ENCODE data around the gene CEND1.

CEND1 gene

GRCh38 chr11:777288-778255 lies 12.3 kb downstream of the CEND1 start, which contains the start of gene GATD1:
TSS of gene GATD1 (minus strand) at chr11:777487. CDS start at chr11:777462, 25 bp downstream.
- peak; percentile 95 for DNase-seq

DNA sequence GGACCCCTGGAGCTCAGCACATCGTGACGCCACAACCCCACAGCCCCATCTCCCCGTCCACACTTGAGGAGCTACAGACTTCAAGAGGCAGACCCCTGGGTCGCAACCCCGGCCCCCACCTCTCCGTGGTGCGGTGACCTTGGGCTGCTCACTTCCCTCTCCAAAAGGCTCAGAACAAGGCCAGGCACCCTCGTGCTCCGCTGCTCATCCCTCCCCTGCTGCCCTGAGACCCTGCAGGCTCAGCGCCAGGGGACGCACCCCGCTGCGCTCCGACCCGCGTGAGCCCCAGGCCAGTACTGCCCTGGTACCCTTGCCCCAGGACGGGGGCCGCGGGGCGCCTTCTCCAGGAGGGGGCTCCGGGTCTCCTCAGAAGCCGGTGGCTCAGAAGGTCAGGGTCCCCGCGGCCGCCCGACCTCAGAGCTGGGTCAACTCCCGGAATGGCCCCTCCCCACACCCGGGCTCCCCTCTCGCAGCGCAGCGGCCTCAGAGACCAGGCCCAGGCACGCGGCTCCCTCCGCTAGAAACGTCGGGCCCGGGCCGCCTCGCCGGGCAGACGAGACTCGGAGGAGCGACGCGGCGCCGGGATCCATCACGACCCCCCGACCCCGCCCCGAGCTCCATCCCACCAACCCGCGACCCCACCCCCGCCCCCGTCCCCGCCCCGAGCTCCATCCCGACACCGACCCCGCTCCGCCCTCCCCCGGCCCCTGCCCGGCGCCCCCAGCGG lies 13.2 kb downstream of the CEND1 start:
- DNase-seq, result no peak

GRCh38 chr11:776263-776560 lies 13.7 kb downstream of the CEND1 start:
- DNase-seq, result no peak

- DNase-seq, result no peak
Observed at GRCh38 chr11:774873-775592, 14.9 kb downstream of the CEND1 start.

GRCh38 chr11:773830-774229 lies 16.1 kb downstream of the CEND1 start:
- DNase-seq, result no peak

DNA sequence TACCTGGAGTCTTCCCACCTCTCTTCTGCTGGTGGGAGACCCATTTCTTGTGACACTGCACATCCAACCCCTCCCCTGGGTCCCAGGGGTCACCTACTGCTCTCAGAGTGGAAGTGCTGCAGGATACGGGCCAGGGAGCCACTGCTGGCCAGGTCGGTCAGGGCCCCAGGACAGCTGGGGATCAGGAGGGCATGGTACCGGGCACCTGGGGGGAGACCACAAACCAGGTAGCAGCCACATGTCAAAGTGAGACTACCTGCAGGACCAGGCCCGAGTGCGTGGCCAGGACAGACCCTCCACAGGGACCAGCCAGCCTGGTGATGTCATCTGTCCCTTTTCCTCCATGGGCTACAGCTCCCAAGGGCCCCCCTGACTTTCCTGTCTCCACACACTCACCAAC lies 16.5 kb downstream of the CEND1 start:
- DNase-seq, result no peak

DNA sequence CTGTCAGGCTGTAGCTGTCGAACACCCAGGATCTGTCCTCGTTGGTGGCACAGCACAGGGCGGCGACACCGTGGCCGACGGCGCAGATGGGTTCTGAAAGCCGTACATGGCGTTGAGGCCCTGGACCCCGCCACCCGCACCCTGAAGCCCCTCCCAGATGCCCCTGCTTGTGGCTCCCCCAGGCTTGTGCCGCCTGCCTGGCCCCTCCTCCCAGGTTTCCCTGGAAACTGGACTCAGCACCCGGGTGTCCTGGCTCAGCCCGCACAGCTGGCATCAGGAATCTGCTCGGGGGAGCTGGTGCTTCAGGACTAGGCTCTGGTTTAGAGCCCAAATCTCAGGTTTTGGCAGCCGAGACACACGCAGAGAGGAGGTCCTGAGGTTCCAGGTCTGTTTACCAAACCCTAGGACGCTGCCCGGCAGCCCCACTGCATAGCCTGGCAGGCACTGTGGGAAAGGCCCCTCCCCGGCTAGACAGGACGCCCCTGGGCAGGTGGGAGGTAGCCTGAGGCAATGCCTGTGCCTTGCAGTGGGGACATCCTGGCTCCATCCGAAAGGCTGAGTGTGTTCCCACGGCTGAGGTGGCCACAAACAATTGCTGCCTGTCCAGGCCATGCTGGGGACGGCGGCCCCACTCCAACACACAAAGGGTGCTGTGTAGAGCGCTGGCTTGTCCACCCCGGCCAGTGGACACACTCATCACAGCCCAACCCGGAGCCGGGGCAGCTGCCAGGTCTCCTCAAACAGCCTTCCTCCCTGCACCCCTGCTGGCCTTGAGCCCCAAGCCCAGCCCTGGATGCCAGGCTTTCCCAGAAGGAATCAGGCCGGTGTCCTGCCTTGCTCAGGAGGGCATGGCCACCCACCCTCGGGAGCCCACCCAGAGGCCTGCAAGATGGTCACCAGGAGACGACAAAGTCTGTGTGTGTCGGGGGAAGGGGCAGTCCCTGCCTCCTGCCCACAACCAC lies 17.2 kb downstream of the CEND1 start:
- DNase-seq, result no peak

DNA sequence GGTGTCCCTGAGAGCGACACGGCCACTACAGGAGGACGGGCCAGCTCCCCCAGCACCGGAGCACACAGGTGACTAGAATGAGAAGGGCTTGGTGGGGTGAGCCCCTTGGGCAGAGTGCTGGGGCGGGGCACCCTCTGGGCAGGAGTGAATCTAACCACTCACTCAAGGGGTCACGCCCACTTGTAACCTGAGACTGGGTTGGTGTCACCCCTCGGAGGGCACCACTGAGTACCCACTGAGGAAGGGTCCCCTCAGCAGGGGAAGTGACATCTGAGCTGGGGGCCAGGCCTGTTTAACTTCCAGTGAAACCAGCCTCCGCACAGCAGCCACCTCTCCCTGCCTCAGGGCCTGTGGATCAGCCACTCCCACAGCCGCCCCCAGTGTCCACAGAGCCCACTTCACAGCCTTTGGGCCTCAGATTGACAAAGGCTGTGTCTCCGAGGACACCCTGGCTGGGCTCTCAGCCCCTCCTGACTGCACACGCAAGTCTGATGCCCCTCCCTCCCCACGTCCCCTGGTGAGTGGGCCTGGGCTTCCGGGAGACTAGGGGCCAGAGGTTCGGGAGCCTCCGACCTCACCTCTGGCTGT lies 18.2 kb downstream of the CEND1 start:
- DNase-seq, result no peak

DNA sequence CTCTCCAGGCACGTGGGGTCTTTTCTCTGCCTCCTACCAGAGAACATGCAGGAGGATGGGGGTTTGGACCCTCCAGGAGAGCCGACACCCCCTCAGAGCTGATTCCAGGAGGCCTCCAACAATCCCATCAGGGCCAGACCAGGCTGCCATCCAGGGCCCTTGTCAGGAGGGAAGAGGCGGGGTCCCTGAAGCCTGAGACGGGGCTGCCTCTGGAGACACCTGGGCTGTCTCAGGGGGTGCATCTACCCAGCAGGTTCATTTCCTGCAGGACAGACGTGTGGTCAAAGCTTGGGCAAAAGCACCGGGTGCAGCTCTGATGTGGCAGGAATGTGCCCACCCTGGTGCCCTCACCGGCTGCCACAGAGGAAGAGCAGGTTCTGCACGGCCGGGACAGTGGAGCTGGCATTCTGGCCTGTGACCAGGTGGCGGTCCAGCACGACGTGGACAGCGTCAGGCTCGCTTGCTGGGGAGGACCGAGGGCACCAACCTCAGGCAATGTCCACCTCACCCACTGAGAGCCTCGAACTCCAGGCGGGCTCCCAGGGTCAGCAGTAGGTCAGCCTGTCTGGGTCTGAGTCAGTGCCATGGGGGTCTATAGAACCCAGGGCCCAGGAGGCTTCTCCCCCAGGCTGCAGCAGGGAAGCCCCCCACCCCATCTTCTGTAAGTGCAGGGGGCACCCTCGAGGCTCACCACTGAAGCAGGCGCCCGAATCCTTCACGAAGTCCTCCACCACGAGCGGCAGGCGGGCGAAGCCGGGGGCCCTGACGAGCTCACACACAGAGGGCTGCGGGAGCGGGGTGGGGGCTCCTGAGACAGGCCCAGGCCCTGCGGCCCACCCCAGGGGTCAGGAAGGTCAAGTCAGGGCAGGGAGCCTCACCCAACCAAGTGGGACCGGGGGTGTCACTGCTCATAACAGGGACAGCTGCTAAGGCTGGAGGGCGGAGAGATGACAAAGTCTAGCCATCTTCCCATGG lies 19.0 kb downstream of the CEND1 start:
- no peak for DNase-seq

DNA sequence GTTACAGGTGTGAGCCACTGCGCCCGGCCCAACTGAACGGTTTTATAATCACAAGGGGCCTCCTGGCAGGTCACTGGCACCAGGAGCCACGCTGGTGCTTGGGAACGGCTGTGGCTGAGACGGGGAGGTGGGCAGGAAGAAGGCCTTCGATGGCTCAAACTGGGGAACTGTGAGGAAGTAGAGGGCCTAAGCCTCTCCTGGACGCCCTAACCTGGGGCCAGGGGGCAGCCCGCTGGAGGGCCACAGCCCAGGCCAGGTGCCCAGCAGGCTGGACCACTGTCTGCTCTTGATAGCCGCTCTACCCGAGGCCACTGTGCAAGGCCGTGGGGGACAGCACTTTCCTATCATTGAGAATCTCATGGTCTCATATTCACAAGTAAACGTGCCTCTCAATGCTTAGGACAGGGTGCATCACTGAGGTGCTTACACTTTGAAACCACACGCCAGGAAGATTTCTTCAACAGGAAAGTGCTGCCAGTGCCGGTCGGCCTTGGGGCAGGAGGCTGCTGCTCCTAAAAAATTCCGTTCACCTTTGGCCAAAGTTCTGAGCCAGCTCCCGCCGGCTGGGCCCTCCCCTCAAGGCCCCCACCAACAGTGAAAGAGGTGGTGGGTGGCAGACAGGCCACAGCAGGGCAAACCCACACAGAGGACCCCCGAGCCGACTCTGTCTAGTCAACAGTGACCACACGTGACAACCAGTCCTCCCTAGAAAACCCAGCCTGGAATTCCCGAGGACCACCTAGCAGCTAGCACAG lies 19.8 kb downstream of the CEND1 start:
- no peak for DNase-seq

DNA sequence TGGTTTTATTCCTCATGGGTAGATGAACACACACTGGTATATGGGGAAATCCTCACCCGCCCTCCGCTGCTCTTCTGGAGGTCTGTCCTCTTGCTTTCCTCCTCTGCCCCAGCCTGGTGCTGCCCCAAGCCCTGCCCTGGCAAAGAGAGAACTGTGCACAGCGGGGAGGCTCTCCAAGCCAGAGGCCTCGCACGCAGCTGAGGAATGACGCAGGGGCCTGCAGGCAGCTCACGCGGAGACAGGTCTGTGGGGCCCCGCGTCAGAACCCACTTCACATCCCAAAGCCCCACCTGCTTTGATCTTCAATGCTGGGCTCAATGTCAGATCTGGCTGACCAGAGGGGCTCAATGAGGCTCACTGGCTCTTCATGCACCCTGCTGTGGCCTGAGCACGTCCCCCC lies 22.7 kb downstream of the CEND1 start:
- no peak for DNase-seq

- no peak for DNase-seq
Observed at GRCh38 chr11:766936-767210, 23.0 kb downstream of the CEND1 start.

DNA sequence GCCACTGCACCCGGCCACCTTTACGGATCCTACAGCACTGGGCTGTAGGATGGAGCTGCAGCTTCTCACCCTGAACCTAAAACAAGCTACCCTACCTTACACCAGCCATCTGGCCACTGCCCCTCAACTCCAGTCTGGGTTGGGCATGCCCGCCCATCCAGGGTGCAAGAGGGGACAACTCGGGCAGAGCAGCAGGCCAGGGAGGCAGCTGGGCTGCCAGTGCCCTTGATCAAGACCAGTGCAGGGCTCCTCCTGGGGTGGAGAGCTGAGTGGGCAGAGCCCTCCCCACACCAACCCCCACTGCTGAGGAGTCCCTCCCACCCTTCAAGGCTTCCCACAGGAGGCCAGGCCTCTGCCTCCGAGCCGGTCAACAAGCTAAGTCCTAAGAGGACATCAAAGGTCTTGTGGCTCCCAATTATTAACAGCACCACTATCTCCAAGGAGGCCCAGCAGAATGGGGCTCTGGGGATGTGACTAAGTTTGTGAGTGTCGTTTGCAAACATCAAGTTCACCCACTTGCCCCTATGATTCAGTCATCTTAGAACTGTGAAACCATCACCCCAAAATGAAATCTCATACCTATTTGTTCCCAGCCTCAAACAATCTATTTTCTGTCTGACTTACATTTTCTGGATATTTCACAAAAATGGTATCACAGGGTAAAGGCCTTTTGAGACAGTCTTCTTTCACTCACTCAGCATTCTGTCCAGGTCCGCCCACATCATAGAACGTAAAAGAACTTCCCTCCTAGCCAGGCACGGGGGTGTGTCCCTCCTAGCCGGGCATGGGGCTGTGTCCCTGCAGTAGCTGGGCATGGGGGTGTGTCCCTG lies 23.6 kb downstream of the CEND1 start:
- no peak for DNase-seq

GRCh38 chr11:765802-766091 lies 24.1 kb downstream of the CEND1 start:
- no peak for DNase-seq

- peak; percentile 74 for DNase-seq
Observed at GRCh38 chr11:765025-765801, 24.7 kb downstream of the CEND1 start.

GRCh38 chr11:764322-765024 lies 25.4 kb downstream of the CEND1 start:
- DNase-seq, result no peak

DNA sequence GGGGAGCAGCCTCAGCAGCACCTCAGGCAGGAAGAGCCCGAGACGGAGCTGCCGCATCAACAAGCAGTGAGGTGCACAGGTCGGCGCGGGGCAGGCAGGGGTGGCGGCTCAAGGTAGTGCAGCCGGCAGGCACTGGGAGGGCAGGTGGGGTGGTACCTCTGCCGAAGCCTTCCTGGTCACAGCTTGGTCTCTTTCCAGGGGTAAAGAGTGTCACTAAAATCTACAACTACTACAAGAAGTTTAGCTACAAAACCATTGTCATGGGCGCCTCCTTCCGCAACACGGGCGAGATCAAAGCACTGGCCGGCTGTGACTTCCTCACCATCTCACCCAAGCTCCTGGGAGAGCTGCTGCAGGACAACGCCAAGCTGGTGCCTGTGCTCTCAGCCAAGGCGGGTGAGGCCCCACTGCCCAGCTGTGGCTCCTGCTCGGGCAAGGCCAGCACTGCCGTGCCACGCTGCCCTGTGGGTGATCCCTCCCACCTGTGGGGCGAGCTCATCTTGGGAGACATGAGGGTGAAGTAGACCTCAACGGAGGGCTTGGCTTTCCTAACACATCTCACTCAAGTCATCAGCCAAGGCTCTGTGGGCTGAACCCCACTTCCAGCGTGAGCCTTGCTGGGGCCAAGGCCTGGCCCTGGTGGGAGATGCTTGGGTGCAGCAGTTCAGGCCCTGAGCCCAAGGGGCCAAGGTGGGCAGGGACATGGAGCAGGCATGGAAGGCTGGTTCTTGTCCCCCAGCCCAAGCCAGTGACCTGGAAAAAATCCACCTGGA lies 26.2 kb downstream of the CEND1 start:
- no peak for DNase-seq

Data from CD4-positive, alpha-beta T cell treated with Interleukin-6 for 4 hours (primary cell).